ENCODE measurements around the gene ANKRD34C. TPM values are rescaled to one million over a fixed set of nuclear protein-coding genes. Genes with fewer than 3 reads are reported as not detected.
A peak's percentile ranks its signal among the peaks of the same experiment; 100 is the strongest.

ANKRD34C gene
- total RNA-seq (under 1 TPM in 5 of 6 donors, not detected in 1; 0.05 to 0.34 (median 0.12) TPM), polyA plus RNA-seq (under 1 TPM; 0.11 to 0.47 TPM)

DNA sequence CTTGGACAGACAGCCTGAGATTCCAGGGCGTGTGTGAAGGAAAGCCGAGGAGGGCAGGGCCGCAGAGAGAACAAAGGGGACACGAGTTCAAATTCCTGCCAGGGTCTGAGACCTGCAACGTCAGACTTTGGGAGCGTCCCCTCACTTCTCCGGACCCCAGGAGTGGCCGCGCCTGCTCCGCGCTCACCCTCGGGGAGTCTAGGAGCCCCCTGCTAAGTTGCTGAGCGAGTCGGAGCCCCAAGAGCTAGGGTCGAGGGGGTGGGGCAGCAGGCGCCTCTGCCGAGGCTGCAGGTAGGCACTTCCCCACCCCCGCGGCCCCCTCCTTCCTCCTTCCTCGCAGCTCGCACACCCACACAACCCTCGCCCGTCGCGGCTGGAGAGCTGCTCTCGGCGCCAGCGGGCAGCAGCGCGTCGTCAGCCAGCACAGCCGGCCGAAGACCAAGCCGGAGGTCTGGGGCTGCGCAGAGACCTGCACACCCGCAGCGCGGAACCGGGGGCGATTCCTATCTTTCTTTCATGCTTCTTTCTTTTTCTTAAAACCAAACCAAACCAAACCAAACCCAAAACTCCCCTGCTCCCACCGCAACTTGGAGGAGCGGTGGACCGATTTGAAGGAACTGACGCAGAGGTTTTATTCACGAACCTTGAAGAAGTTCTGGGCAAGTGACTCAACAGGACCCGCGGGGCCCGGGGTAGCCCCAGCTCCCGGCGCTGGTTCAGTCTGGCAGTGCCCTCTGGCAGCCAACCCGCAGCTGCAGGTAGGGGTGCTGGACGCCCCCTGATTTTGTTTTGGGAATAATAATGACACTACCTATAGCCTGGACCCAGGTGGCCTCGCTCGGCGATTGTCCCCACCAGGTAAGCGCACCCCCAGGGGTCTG, at the start of gene ANKRD34C:
Gene ANKRD34C, plus strand, starts transcription at position 352 of the 881 bp plus-strand sequence. CDS start 10,563 bp downstream, outside the sequence.
- Histone ChIP-seq H3K4me1 (no peaks in the 10 kb centered on the region), H3K27me3 (peaks cover 0 to 19% (median 13%) of the 10 kb centered on the region in 4 donors), H3K27ac (no peak within 1 kb of the TSS), H3K9me3 (no peaks in the 10 kb centered on the region), H3K4me3 (peak within 1 kb of the TSS in 1 of 4 donors; percentile 3), H3K36me3 (no peaks in the 10 kb centered on the region)
- peak in 3 of 6 donors; percentile 26 to 62 (median 49) for DNase-seq
- intact Hi-C loops (cut with DNase I) = no loop called here
- ATAC-seq = peak in 3 of 4 donors; percentile 28 to 81 (median 76)
- 7% methylated on average over 45 to 56 of the region's 56 CpGs for WGBS, 2 donors
- FAIRE-seq = no peak
- TF ChIP-seq, protein P1, sequence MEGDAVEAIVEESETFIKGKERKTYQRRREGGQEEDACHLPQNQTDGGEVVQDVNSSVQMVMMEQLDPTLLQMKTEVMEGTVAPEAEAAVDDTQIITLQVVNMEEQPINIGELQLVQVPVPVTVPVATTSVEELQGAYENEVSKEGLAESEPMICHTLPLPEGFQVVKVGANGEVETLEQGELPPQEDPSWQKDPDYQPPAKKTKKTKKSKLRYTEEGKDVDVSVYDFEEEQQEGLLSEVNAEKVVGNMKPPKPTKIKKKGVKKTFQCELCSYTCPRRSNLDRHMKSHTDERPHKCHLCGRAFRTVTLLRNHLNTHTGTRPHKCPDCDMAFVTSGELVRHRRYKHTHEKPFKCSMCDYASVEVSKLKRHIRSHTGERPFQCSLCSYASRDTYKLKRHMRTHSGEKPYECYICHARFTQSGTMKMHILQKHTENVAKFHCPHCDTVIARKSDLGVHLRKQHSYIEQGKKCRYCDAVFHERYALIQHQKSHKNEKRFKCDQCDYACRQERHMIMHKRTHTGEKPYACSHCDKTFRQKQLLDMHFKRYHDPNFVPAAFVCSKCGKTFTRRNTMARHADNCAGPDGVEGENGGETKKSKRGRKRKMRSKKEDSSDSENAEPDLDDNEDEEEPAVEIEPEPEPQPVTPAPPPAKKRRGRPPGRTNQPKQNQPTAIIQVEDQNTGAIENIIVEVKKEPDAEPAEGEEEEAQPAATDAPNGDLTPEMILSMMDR (IDR thresholded peaks at IDR 0.05) = no peak

DNA sequence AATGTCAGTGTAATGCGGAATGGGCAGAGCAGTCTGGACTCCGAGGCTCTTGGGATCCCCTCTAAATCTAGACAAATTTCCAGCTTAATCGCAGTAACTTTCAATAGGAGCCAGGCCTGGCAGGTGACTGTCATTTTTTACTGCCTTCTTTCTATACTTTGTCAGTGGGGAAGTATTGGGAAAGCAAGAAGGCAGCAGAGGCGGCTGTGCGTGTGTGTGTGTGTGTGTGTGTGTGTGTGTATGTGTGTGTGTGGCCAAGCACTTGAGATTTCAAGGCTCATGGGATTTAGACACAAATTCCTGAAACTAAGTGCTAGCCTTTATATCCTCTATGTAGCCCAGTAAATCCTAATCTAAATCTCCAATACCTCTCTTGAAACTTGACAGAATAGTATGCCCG, 49.3 kb upstream of the ANKRD34C start:
- FAIRE-seq (no peak), ATAC-seq (no peak), DNase-seq (no peak)
- Histone ChIP-seq H3K4me3 (no peak overlapping the region), H3K27me3 (no peaks in the 10 kb centered on the region), H3K4me1 (no peaks in the 10 kb centered on the region), H3K27ac (no peak overlapping the region), H3K36me3 (no peaks in the 10 kb centered on the region), H3K9me3 (no peaks in the 10 kb centered on the region)
- TF ChIP-seq, protein P1 (IDR thresholded peaks at IDR 0.05) = no peak
- 72 to 74% methylated on average over 6 of the region's 6 CpGs for WGBS, 2 donors
- intact Hi-C loops (cut with DNase I) = no loop called here

DNA sequence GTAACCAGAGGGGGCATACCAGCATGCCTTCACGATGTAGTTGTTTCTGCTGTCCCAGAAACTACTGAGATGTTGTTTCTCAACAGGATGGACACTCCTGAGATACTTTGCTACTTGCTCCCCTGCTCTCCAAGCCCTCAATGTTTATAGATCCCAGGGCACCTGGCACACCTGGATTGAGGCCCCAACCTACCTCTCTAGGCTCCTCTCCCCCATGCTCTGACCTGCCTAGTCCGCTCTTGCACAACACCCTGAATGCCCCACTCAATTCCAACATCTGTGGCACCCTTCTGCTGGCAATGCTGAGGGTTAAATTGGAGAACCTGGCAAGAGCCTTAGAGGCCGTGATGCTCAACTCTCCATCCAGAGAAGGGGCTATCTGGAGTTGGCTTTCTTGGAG, 42.5 kb upstream of the ANKRD34C start:
- no peaks in the 10 kb centered on the region for H3K27me3 ChIP-seq
- TF ChIP-seq, protein P1 (IDR thresholded peaks at IDR 0.05) = no peak
- ATAC-seq (no peak), DNase-seq (no peak), FAIRE-seq (no peak)
- no peak overlapping the region for H3K27ac ChIP-seq
- no peaks in the 10 kb centered on the region for H3K36me3 ChIP-seq
- intact Hi-C loops (cut with DNase I) = no loop called here
- H3K4me3 ChIP-seq = no peak overlapping the region
- WGBS, 2 donors = 61 to 64% methylated on average over 3 of the region's 3 CpGs
- H3K4me1 ChIP-seq = no peaks in the 10 kb centered on the region
- no peaks in the 10 kb centered on the region for H3K9me3 ChIP-seq

DNA sequence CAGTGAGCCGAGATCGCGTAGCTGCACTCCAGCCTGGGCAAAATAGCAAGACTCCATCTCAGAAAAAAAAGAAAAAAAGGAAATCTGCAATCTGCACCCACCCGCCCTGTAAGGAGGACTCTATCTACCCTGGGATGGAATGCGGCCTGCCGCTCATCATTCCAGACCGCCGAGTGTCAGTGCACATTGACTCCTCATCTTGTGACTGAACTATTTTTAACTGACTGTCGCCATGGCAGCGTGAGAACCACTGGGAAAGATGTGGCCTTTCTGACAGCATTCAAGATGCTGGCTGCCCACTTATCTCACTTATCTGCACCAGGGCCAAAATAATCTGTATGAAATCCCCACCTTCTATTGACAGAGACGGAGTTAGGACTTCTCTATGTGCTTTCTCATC, 38.8 kb upstream of the ANKRD34C start:
- Histone ChIP-seq H3K9me3 (no peaks in the 10 kb centered on the region), H3K36me3 (no peaks in the 10 kb centered on the region), H3K4me3 (no peak overlapping the region), H3K4me1 (no peaks in the 10 kb centered on the region), H3K27me3 (no peaks in the 10 kb centered on the region), H3K27ac (no peak overlapping the region)
- no peak for DNase-seq
- TF ChIP-seq, protein P1 (IDR thresholded peaks at IDR 0.05) = no peak
- no peak for ATAC-seq
- intact Hi-C loops (cut with DNase I) = no loop called here
- FAIRE-seq = no peak
- 68 to 74% methylated on average over 11 of the region's 11 CpGs for WGBS, 2 donors

DNA sequence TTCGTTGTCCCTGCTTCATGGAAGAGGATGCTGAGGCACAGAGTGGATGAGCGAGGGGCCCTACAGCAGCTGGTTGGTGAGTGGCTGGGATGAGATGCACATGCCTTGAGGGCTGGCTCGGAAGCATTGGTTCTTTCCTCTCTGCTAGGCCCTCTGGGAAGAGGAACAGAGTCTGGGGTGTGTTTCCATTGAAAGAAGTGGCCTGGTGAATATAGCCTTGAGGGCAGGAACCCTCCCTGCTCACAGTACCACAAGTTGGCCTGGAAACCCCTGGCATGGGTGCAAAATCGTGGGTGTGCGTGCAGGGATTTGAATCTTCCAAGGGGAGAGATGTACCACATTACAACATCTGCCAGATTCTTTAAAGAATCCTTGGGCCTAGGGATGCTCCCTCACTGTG, 37.6 kb upstream of the ANKRD34C start:
- WGBS, 2 donors = 73 to 81% methylated on average over 5 of the region's 5 CpGs
- no peaks in the 10 kb centered on the region for H3K27me3 ChIP-seq
- TF ChIP-seq, protein P1 (IDR thresholded peaks at IDR 0.05) = no peak
- H3K4me3 ChIP-seq = no peak overlapping the region
- intact Hi-C loops (cut with DNase I) = no loop called here
- DNase-seq = no peak
- no peaks in the 10 kb centered on the region for H3K9me3 ChIP-seq
- no peaks in the 10 kb centered on the region for H3K36me3 ChIP-seq
- ATAC-seq = no peak
- no peaks in the 10 kb centered on the region for H3K4me1 ChIP-seq
- no peak overlapping the region for H3K27ac ChIP-seq
- FAIRE-seq = no peak

Measured in pancreas (tissue), 10 donors.